ENCODE data around the gene ERCC1.

The ERCC1 gene

GRCh38 chr19:45423589-45424190 is at the start of gene ERCC1:
TSS of gene ERCC1 (minus strand) at chr19:45423917. CDS start at chr19:45423374, 543 bp downstream.
- DNase-seq: peak; percentile 91

DNA sequence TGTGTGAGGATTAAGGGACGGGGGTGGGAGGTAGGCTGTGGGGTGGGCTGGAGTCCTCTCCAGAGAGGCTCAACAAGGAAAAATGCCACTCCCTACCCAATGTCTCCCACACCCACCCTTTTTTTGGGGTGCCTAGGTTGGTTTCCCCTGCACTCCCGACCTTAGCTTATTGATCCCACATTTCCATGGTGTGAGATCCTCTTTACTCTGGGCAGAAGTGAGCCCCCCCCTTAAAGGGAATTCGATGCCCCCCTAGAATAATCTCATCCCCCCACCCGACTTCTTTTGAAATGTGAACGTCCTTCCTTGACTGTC is 49.6 kb upstream of the ERCC1 start:
- DNase-seq: no peak

DNA sequence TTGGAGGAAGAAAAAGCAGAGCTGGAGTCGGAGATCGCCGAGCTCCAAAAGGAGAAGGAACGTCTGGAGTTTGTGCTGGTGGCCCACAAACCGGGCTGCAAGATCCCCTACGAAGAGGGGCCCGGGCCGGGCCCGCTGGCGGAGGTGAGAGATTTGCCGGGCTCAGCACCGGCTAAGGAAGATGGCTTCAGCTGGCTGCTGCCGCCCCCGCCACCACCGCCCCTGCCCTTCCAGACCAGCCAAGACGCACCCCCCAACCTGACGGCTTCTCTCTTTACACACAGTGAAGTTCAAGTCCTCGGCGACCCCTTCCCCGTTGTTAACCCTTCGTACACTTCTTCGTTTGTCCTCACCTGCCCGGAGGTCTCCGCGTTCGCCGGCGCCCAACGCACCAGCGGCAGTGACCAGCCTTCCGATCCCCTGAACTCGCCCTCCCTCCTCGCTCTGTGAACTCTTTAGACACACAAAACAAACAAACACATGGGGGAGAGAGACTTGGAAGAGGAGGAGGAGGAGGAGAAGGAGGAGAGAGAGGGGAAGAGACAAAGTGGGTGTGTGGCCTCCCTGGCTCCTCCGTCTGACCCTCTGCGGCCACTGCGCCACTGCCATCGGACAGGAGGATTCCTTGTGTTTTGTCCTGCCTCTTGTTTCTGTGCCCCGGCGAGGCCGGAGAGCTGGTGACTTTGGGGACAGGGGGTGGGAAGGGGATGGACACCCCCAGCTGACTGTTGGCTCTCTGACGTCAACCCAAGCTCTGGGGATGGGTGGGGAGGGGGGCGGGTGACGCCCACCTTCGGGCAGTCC is 49.0 kb upstream of the ERCC1 start:
- no peak for DNase-seq

GRCh38 chr19:45471931-45472562 is 48.3 kb upstream of the ERCC1 start:
- no peak for DNase-seq

- DNase-seq: no peak
Measured at GRCh38 chr19:45471111-45471930, 47.6 kb upstream of the ERCC1 start.

DNA sequence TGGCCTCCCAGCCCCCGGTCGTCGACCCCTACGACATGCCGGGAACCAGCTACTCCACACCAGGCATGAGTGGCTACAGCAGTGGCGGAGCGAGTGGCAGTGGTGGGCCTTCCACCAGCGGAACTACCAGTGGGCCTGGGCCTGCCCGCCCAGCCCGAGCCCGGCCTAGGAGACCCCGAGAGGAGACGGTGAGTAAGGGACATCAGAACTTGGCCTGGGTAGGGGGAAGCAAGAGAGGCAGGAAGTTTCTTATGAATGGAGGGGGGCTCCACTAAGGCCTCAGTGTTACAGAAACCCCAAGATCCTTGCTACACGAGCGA is 47.0 kb upstream of the ERCC1 start:
- DNase-seq: no peak

- no peak for DNase-seq
Measured at GRCh38 chr19:45469945-45470761, 46.4 kb upstream of the ERCC1 start.

- DNase-seq: peak; percentile 95
Measured at GRCh38 chr19:45469132-45469944, 45.6 kb upstream of the ERCC1 start.

- no peak for DNase-seq
Measured at GRCh38 chr19:45468803-45469131, 45.0 kb upstream of the ERCC1 start.

GRCh38 chr19:45468159-45468651 is 44.5 kb upstream of the ERCC1 start:
- DNase-seq: peak; percentile 74

GRCh38 chr19:45467456-45468158 is 43.9 kb upstream of the ERCC1 start, which contains the start of gene FOSB:
TSS of gene FOSB (plus strand) at chr19:45467996. CDS start at chr19:45468587, 591 bp downstream.
- peak; percentile 99 for DNase-seq

DNA sequence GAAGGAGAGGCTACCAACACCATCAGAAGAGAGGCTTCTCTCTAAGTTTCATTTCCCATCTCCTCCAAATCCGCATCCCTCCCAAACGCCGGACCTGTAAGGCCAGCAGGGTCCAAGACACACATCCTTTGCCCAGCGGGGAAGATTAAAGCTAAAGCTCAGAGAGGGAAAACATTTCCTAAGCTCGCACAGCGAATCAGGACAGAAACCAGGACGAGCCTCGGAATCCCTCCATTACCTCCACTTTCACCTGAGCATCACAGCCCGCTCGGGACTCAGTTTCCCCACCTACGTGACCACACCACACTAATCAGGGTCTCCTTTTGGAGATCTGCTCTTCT is 43.4 kb upstream of the ERCC1 start:
- DNase-seq: no peak

- DNase-seq: no peak
Measured at GRCh38 chr19:45464852-45465441, 41.2 kb upstream of the ERCC1 start.

DNA sequence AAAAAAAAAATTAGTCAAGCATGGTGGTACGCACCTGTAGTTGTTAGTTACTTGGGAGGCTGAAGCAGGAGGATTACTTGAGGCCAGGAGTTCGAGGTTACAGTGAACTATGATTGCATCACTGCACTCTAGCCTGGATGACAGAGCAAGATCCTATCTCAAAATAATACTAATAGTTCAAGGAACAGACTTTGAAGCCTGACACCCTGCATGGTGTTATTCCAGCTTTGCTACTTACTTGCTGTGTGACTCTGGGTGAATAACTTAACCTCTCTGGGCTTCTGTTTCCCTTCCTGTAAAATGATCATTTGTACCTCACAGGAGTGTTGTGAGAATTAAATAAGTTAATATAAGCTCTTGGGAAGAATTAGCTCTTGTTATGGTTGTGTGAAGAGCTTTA is 40.6 kb upstream of the ERCC1 start:
- DNase-seq: no peak

GRCh38 chr19:45463241-45463640 is 39.5 kb upstream of the ERCC1 start:
- no peak for DNase-seq

DNA sequence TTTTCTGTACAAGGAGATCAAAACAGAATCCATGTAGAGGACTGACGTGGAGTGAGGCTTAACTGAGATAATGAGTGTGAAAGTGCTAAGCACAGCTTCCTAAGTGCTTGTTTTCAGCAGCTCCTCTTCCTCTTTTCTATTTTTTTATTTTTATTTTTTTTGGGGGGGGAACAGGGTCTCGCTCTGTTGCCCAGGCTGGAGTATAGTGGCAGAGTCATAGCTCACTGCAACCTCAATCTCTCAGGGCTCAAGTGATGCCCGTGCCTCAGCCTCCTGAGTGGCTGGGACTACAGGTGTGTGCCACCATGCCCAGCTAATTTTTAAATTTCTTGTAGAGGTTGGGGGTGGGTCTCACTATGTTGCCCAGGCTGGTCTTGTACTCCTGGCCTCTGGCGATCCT is 38.5 kb upstream of the ERCC1 start:
- no peak for DNase-seq

GRCh38 chr19:45460807-45461347 is 37.2 kb upstream of the ERCC1 start:
- DNase-seq: no peak

DNA sequence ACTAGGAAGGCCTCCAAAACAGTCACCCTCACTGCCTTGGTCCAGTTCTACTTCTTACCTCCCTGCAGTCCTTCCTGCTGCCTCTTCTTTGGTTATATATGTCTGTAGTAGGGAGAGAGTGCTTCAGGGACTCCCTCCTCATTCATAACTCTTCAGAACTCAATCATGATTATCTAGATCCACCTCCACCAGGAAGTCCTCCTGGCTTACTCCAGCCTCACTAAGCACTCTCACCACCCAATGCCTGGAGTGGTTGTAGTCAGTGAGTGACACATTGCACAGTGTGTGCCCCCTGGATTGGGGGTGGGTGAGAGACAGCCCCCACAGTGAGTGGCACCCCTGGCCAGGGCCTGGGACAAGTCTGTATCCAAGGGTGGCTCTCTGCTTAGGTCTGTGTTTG is 34.1 kb upstream of the ERCC1 start:
- no peak for DNase-seq

GRCh38 chr19:45456500-45456815 is 32.7 kb upstream of the ERCC1 start:
- no peak for DNase-seq

GRCh38 chr19:45455707-45456499 is 32.2 kb upstream of the ERCC1 start:
- peak; percentile 82 for DNase-seq
